Measurements from ENCODE around the gene PPP4R3A. TPM values are rescaled to one million over a fixed set of nuclear protein-coding genes. Genes with fewer than 3 reads are reported as not detected.

Gene PPP4R3A
- total RNA-seq, 1 experiment from 2014 or later = 148 TPM

GRCh38 chr14:91545946-91546716, 36.0 kb upstream of the PPP4R3A start:
- H3K27ac ChIP-seq (ENCODE audit: insufficient read length, low read depth, low read length) = no peak overlapping the region
- no peak overlapping the region for H2AFZ ChIP-seq (ENCODE audit: low read length)
- H4K5ac ChIP-seq (ENCODE audit: insufficient read length, low read depth, low read length) = no peak overlapping the region
- no peaks in the 10 kb centered on the region; a peak in 1 of 7 replicates for H3K36me3 Mint-ChIP-seq (ENCODE audit: insufficient read depth in 1 of 3, low read depth in 3 of 3)
- no peak overlapping the region for H2BK120ac ChIP-seq (ENCODE audit: low read depth, low read length, poor library complexity, severe bottlenecking)
- no peak overlapping the region for H2AK5ac ChIP-seq (ENCODE audit: insufficient read length, low read length)
- H2BK15ac ChIP-seq (ENCODE audit: low read depth, low read length) = no peak overlapping the region
- H4K8ac ChIP-seq (replicated peaks; ENCODE audit: insufficient read length, low read depth, low read length) = no peak overlapping the region
- H3K4me1 ChIP-seq (ENCODE audit: insufficient read depth, low read length) = no peaks in the 10 kb centered on the region
- H3K27me3 ChIP-seq (ENCODE audit: insufficient read depth, low read length) = no peaks in the 10 kb centered on the region
- H4K20me1 ChIP-seq (ENCODE audit: control insufficient read depth, insufficient read depth, insufficient read length) = no peaks in the 10 kb centered on the region
- no peaks in the 10 kb centered on the region for H3K9me3 ChIP-seq (ENCODE audit: control insufficient read depth, low read depth, low read length)
- H3K4me3 Mint-ChIP-seq = no peak overlapping the region
- no peak overlapping the region for H3K14ac ChIP-seq (ENCODE audit: insufficient read depth, low read length)
- H3K9me3 Mint-ChIP-seq = peaks cover 5 to 11% of the 10 kb centered on the region in 2 experiments; a peak in 4 of 5 replicates
- no peaks in the 10 kb centered on the region for H3K79me2 ChIP-seq (ENCODE audit: insufficient read depth, low read length)
- peaks cover 7% of the 10 kb centered on the region for H3K27me3 Mint-ChIP-seq (ENCODE audit: low read depth)
- no peak overlapping the region for H3T11ph ChIP-seq (ENCODE audit: low read length)
- no peak overlapping the region for H2BK5ac ChIP-seq (ENCODE audit: insufficient read length, low read length)
- H3K79me1 ChIP-seq (ENCODE audit: insufficient read depth, low read depth, low read length, poor library complexity, severe bottlenecking) = no peaks in the 10 kb centered on the region
- no CpG with 5 or more reads among the region's 5 CpGs for WGBS (ENCODE audit: extremely low coverage, insufficient read length, low lambda C conversion rate)
- no peak for TF ChIP-seq CTCF (conservative IDR thresholded peaks at IDR 0.05)
- no peak overlapping the region for H3K27ac Mint-ChIP-seq
- H3K18ac ChIP-seq (ENCODE audit: insufficient read length, low read depth, low read length) = no peak overlapping the region
- H3K4ac ChIP-seq (ENCODE audit: low read depth, low read length) = no peak overlapping the region
- no peak overlapping the region for H2BK20ac ChIP-seq (ENCODE audit: low read depth, low read length, poor library complexity, severe bottlenecking)
- no peak overlapping the region for H3K56ac ChIP-seq (ENCODE audit: insufficient read length, low read depth, low read length)
- no peak overlapping the region for H4K91ac ChIP-seq (ENCODE audit: insufficient read length, low read depth, low read length)
- H3K23ac ChIP-seq (ENCODE audit: insufficient read length, low read depth, low read length) = no peak overlapping the region
- no peaks in the 10 kb centered on the region for H3K23me2 ChIP-seq (ENCODE audit: insufficient read length, low read depth, low read length, poor library complexity, severe bottlenecking)
- no peak overlapping the region for H3K4me2 ChIP-seq (ENCODE audit: insufficient read depth, insufficient read length, low read length)
- peaks cover 0 to 4% of the 10 kb centered on the region in 2 experiments; a peak in 1 of 4 replicates for H3K4me1 Mint-ChIP-seq
- DNase-seq = no peak
- H2BK12ac ChIP-seq (ENCODE audit: insufficient read length, low read depth, low read length) = no peak overlapping the region
- H3K9ac ChIP-seq (ENCODE audit: extremely low read depth, insufficient read length, low read length) = no peak overlapping the region
